Activated CD4-positive, alpha-beta memory T cell treated with anti-CD3 and anti-CD28 coated beads for 36 hours (primary cell): ENCODE measurements around the gene FRMD8. TPM values are rescaled to one million over a fixed set of nuclear protein-coding genes. Genes with fewer than 3 reads are reported as not detected.

Experiments
- CTCF ChIA-PET: fragments of 350-600 bp; sonication (Branson Sonifier 250); formaldehyde crosslinking; loops from one replicate; lab custom pipeline; 2021; ENCODE audit warnings: antibody characterized with exemption, inconsistent platforms; lab: Charles Lee
- POLR2A ChIA-PET: fragments of 350-600 bp; sonication (Branson Sonifier 250); formaldehyde crosslinking; loops from one replicate; lab custom pipeline; 2021; ENCODE audit warnings: antibody characterized with exemption; lab: Charles Lee
- DNase-seq: peaks from one replicate; pipeline ENCODE4 v3.0.0-alpha.2; 2020
- H3K27ac Mint-ChIP-seq: one replicate; pipeline ENCODE4 v1.8.0; 2021; ENCODE audit warnings: mixed read lengths
- H3K27me3 Mint-ChIP-seq: one replicate; pipeline ENCODE4 v1.8.0; 2021; ENCODE audit warnings: mixed read lengths
- H3K36me3 Mint-ChIP-seq: one replicate; pipeline ENCODE4 v1.8.0; 2021; ENCODE audit warnings: mixed read lengths
- H3K4me1 Mint-ChIP-seq: one replicate; pipeline ENCODE4 v1.8.0; 2021; ENCODE audit warnings: low read depth, mixed read lengths
- H3K4me3 Mint-ChIP-seq: one replicate; pipeline ENCODE4 v1.8.0; 2021; ENCODE audit warnings: mild to moderate bottlenecking, mixed read lengths
- H3K9me3 Mint-ChIP-seq: one replicate; pipeline ENCODE4 v1.8.0; 2021; ENCODE audit warnings: mixed read lengths
- intact Hi-C: fragments of 100-400 bp; cut with micrococcal nuclease; formaldehyde crosslinking; loops from one replicate; pipeline ENCODE4 v1.15.1; 2023
- total RNA-seq, 2 experiments: library from RNA; stranded (reverse); gene quantifications; one replicate each; pipeline ENCODE4 v1.2.3, GENCODE V29; 2021

Gene FRMD8
- 10 to 100 TPM; 34.7 to 37.9 TPM for total RNA-seq

DNA sequence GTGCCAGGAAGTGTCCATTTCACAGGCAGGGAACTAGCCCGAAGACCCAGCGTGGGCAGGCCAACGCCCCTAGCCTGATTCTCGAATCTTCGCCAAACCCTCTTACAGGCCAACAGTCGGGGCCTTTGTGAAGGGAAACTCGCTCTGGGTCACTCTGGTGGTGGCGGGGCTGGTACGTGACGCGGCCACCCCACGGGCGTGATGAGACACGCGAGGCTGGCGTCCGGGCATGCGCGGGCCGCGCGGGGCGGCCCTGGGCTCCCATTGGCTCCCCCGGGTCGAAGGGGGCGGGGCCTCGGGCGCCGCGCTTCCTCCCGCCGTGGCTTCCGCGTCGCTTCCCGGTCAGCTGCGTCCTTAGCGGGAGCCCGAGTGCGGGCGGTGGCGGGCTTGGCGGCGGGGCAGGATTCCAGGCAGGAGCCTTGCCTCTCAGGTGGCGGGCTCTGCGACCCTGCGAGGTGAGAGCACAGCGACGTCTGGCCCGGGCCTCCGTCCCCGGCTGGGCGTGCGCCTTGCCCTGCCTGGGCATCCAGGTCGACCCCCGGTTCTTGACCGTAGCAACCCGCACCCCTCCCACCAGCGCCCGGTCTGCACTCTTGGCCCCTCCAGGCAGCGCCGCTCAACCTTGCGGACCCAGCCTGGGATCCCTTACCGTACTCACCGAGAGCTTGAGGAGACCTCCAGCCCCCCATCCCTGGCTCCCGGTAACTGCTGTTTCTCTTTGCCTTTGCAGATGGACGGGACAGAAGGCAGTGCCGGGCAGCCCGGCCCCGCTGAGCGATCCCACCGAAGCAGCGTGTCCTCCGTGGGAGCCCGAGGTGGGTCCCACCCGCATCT lies at the start of gene FRMD8:
Gene FRMD8, plus strand, starts transcription at position 331 of the 834 bp plus-strand sequence. Its CDS starts 400 bp downstream, at position 731.
- peak within 1 kb of the TSS; percentile 97 for H3K27ac Mint-ChIP-seq
- DNase-seq: peak; percentile 90
- intact Hi-C loops: no loop called here
- H3K9me3 Mint-ChIP-seq: no peaks in the 10 kb centered on the region
- H3K36me3 Mint-ChIP-seq: peaks cover 12% of the 10 kb centered on the region
- no peaks in the 10 kb centered on the region for H3K27me3 Mint-ChIP-seq
- H3K4me1 Mint-ChIP-seq: peaks cover 73% of the 10 kb centered on the region
- ChIA-PET CTCF (interaction anchor here (0.8 to 3.2 kb wide), 9 partner anchors 30 to 170 kb away, joined by 3 to 37 read pairs (median 3); no protein-coding TSS in a partner anchor), POLR2A (interaction anchor here (0.8 to 4.4 kb wide), 9 partner anchors 30 to 123 kb away, joined by 3 to 26 read pairs (median 6); partner anchors contain the start of genes MALAT1 and NEAT1)
- H3K4me3 Mint-ChIP-seq: peak within 1 kb of the TSS; percentile 91

DNA sequence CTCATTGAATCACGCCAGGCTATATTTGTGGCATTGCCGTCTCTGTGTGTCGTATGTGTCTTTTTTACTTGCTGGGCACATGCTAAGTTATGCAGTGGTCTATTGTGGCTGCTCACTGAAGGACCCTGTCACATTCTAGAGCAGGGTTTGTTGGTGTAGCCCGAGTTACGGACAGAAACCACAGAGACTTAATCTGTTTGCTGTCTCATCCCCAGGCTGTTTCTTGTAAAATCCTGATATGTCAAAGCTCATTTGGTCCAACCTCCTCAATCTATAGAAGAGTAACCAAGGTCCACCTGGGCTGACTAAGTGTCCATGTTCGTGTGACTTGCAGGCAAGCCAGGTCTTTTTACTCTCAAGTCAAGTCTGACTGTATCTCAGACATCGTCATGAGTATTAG lies 47.8 kb upstream of the FRMD8 start:
- ChIA-PET POLR2A (no interaction called here), CTCF (interaction anchor here (1.7 to 2.0 kb wide), 3 partner anchors 9 to 23 kb away, joined by 4 to 16 read pairs (median 5); no protein-coding TSS in a partner anchor)
- no peak overlapping the region for H3K4me3 Mint-ChIP-seq
- DNase-seq: no peak
- peaks cover 37% of the 10 kb centered on the region for H3K4me1 Mint-ChIP-seq
- no peaks in the 10 kb centered on the region for H3K27me3 Mint-ChIP-seq
- H3K36me3 Mint-ChIP-seq: peaks cover 26% of the 10 kb centered on the region
- intact Hi-C loops: no loop called here
- no peaks in the 10 kb centered on the region for H3K9me3 Mint-ChIP-seq
- peak overlapping the region; percentile 65 for H3K27ac Mint-ChIP-seq

GRCh38 chr11:65340226-65340625 lies 46.2 kb upstream of the FRMD8 start:
- intact Hi-C loops: no loop called here
- H3K27me3 Mint-ChIP-seq: no peaks in the 10 kb centered on the region
- no peak overlapping the region for H3K4me3 Mint-ChIP-seq
- H3K27ac Mint-ChIP-seq: no peak overlapping the region
- H3K36me3 Mint-ChIP-seq: peaks cover 35% of the 10 kb centered on the region
- no peaks in the 10 kb centered on the region for H3K9me3 Mint-ChIP-seq
- ChIA-PET POLR2A (no interaction called here), CTCF (interaction anchor here (2.0 kb wide), 1 partner anchor 11 kb away, joined by 16 read pairs; no protein-coding TSS in a partner anchor)
- peaks cover 29% of the 10 kb centered on the region for H3K4me1 Mint-ChIP-seq
- no peak for DNase-seq

GRCh38 chr11:65341856-65342255 lies 44.6 kb upstream of the FRMD8 start:
- ChIA-PET POLR2A (no interaction called here), CTCF (interaction anchor here (3.8 kb wide), 1 partner anchor 13 kb away, joined by 18 read pairs; no protein-coding TSS in a partner anchor)
- Mint-ChIP-seq H3K4me1 (peaks cover 23% of the 10 kb centered on the region), H3K36me3 (peaks cover 43% of the 10 kb centered on the region), H3K4me3 (no peak overlapping the region), H3K9me3 (no peaks in the 10 kb centered on the region), H3K27ac (no peak overlapping the region), H3K27me3 (no peaks in the 10 kb centered on the region)
- intact Hi-C loops: no loop called here
- no peak for DNase-seq

DNA sequence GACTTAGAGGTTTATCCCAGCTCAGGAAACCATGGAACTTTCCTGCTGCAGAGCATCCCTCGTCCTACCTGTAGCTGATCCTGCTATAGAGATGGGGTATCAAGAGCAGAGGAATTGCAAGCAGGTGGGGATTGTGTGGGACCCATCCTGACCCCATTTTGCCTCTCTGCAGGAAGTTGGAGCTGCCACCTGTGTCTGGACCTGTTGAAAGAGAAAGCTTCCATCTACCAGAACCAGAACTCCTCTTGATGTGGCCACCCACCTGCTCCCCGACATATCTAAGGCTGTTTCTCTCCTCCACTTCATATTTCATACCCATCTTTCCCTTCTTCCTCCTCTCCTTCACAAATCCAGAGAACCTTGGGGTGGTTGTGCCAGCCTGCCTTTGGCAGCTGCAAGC lies 34.9 kb upstream of the FRMD8 start:
- peaks cover 20% of the 10 kb centered on the region for H3K36me3 Mint-ChIP-seq

DNA sequence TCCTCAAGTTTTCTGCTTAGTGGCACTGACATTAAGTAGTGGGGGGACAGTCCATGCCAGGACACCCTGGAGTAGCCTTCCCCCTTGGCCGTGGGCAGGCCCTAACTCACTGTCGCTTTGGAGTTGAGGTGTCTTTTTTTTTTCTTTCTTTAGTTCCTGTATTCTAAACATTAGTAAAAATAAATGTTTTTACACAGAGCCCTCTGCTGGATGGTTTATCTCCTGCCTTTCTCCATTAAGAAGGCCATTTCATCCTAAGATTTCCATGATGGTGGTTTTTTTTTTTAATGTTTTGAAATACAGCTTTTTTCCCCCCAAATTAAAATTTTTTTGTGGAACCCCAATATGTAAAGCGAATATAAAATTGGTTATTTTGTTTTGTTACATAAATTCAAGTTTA lies 33.7 kb upstream of the FRMD8 start:
- Mint-ChIP-seq H3K27ac (no peak overlapping the region), H3K4me3 (no peak overlapping the region), H3K27me3 (no peaks in the 10 kb centered on the region), H3K4me1 (peaks cover 12% of the 10 kb centered on the region), H3K9me3 (no peaks in the 10 kb centered on the region), H3K36me3 (peaks cover 18% of the 10 kb centered on the region)
- no peak for DNase-seq
- ChIA-PET CTCF (interaction anchor here (1.4 to 3.6 kb wide), 4 partner anchors 9 to 37 kb away, joined by 3 to 15 read pairs (median 8); no protein-coding TSS in a partner anchor), POLR2A (no interaction called here)
- intact Hi-C loops: no loop called here

More for the DNA sequence above, 34.9 kb upstream of the FRMD8 start:
- Mint-ChIP-seq H3K9me3 (no peaks in the 10 kb centered on the region), H3K4me3 (no peak overlapping the region), H3K4me1 (peaks cover 12% of the 10 kb centered on the region), H3K27ac (peak overlapping the region; percentile 18), H3K27me3 (no peaks in the 10 kb centered on the region)
- CTCF ChIA-PET: interaction anchor here (0.6 to 3.6 kb wide), 6 partner anchors 18 to 159 kb away, joined by 3 to 15 read pairs (median 4); partner anchors contain the start of gene DPF2
- POLR2A ChIA-PET: interaction anchor here (1.0 to 1.6 kb wide), 2 partner anchors 18 to 73 kb away, joined by 4 to 5 read pairs; partner anchors contain the start of gene DPF2
- intact Hi-C loops: no loop called here
- no peak for DNase-seq

DNA sequence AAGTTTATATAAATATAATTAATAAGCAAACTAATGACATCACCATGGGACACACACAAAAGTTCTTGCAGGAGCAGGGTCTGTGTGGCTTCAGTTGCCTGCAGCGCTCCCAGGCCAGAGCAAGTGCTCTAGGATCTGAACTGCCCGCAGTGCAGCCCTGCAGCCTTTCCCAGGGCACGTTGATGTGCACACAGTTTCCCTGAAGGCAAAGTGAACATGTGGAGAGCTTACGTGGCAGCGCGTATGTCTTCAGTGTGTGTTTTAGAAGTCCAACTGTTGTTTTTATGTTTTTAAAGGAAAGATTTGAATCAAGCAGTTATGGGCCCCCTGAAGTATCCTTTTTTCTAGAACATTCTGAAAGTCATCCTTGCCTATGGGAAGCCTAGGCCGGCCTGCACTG lies 33.1 kb upstream of the FRMD8 start:
- H3K9me3 Mint-ChIP-seq: no peaks in the 10 kb centered on the region
- no peak for DNase-seq
- H3K4me3 Mint-ChIP-seq: peak overlapping the region; percentile 18
- peaks cover 17% of the 10 kb centered on the region for H3K36me3 Mint-ChIP-seq
- CTCF ChIA-PET: interaction anchor here (1.2 to 3.6 kb wide), 5 partner anchors 9 to 188 kb away, joined by 3 to 15 read pairs (median 5); no protein-coding TSS in a partner anchor
- H3K4me1 Mint-ChIP-seq: peaks cover 12% of the 10 kb centered on the region
- POLR2A ChIA-PET: no interaction called here
- intact Hi-C loops: no loop called here
- no peaks in the 10 kb centered on the region for H3K27me3 Mint-ChIP-seq
- H3K27ac Mint-ChIP-seq: no peak overlapping the region

DNA sequence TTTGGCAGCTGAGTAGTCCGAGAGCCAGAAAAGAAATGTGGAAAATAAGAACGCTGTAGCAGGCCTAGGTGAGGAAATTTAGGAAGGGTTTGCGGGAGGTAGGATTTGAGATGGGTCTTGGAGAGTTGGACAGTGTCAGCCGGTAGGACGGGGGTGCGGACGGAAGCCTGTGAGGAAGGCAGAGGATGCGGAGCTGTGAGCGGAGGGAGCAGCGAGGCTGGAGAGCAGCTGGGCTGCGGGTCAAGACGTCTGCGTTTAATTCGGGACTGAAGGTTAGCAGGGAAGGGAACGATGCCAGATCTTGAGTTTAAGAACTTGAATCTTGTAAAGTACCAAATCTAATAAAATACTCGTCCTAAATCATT lies 32.6 kb upstream of the FRMD8 start:
- Mint-ChIP-seq H3K36me3 (peaks cover 12% of the 10 kb centered on the region), H3K27me3 (no peaks in the 10 kb centered on the region), H3K9me3 (no peaks in the 10 kb centered on the region), H3K4me3 (peak overlapping the region; percentile 18), H3K4me1 (peaks cover 12% of the 10 kb centered on the region), H3K27ac (no peak overlapping the region)
- intact Hi-C loops: loop anchor here (2.0 kb wide), 1 partner anchor 19 kb away; no protein-coding TSS in a partner anchor
- DNase-seq: no peak
- ChIA-PET CTCF (interaction anchor here (1.1 to 3.6 kb wide), 4 partner anchors 25 to 187 kb away, joined by 3 to 15 read pairs (median 8); no protein-coding TSS in a partner anchor), POLR2A (no interaction called here)

GRCh38 chr11:65354265-65355012 lies 32.0 kb upstream of the FRMD8 start, which contains the start of gene TIGD3:
TSS of gene TIGD3 (plus strand) at chr11:65354751. CDS start at chr11:65355809, 1,058 bp downstream.
- H3K4me3 Mint-ChIP-seq: peak within 1 kb of the TSS; percentile 80
- peak within 1 kb of the TSS; percentile 60 for H3K27ac Mint-ChIP-seq
- DNase-seq: peak; percentile 98
- peaks cover 12% of the 10 kb centered on the region for H3K4me1 Mint-ChIP-seq
- ChIA-PET CTCF (interaction anchor here (1.1 to 3.6 kb wide), 4 partner anchors 25 to 187 kb away, joined by 3 to 15 read pairs (median 8); no protein-coding TSS in a partner anchor), POLR2A (no interaction called here)
- no peaks in the 10 kb centered on the region for H3K9me3 Mint-ChIP-seq
- intact Hi-C loops: loop anchor here (2.0 kb wide), 1 partner anchor 20 kb away; no protein-coding TSS in a partner anchor
- no peaks in the 10 kb centered on the region for H3K27me3 Mint-ChIP-seq
- H3K36me3 Mint-ChIP-seq: peaks cover 9% of the 10 kb centered on the region

DNA sequence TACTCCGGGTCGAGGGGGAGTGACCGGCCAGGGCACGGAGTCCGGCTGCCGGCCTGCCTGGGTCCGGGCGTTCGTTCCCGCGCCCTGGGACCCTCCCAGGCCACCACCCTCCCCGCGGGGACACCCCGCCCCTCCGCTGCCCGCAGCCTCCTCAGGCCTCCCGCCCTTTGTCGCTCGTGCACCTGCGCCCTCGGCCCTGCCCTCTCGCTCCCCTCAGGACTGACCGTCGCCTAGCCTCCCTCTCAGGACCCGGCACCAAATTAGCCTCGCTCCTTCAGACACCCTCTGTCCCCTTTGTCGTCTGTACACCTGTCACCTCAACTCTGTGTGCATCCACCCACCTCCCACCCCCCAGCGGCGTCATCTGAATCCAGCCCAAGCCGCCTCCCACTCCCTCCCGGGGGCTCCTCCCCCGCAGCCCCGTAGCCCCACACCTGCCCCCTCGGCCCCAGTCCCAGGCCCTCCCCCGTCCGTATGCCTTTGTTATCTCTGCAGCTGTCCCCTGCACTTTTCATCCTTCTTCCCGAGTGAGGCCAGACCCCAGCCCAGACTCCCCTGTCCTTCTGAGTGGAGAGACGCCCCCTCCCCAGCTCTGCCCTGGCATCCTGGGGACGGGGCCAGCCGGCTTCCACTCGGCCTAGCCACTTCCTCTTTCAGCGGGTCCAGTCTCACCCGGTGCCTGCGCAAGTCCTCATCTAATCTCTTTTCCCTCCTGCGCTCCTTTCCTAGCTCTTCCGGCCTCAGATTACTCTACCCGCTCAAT lies 31.2 kb upstream of the FRMD8 start:
- Mint-ChIP-seq H3K27ac (peak overlapping the region; percentile 60), H3K36me3 (peaks cover 7% of the 10 kb centered on the region), H3K9me3 (no peaks in the 10 kb centered on the region), H3K4me3 (peak overlapping the region; percentile 80), H3K27me3 (no peaks in the 10 kb centered on the region), H3K4me1 (peaks cover 12% of the 10 kb centered on the region)
- intact Hi-C loops: loop anchor here (2.0 kb wide), 1 partner anchor 20 kb away; no protein-coding TSS in a partner anchor
- ChIA-PET CTCF (interaction anchor here (0.6 to 1.9 kb wide), 6 partner anchors 10 to 40 kb away, joined by 3 to 6 read pairs (median 3); no protein-coding TSS in a partner anchor), POLR2A (interaction anchor here (0.6 to 1.5 kb wide), 4 partner anchors 22 to 152 kb away, joined by 3 to 4 read pairs (median 3); partner anchors contain the start of gene DPF2)
- peak; percentile 68 for DNase-seq
